GM19328 (cell line): Measurements from ENCODE around the gene TPRG1.

Experiments used
- ATAC-seq: cut with Tn5 transposase; IDR thresholded peaks from one replicate; pipeline ENCODE4 v1.9.1; 2021; ENCODE audit warnings: mild to moderate bottlenecking, moderate library complexity; ENCODE audit not compliant: unreplicated experiment

TPRG1 gene

GRCh38 chr3:189165092-189165612 lies 6.6 kb upstream of the TPRG1 start:
- no peak for ATAC-seq

GRCh38 chr3:189166321-189166720 lies 5.5 kb upstream of the TPRG1 start:
- no peak for ATAC-seq

GRCh38 chr3:189167027-189167766 lies 4.6 kb upstream of the TPRG1 start:
- ATAC-seq: no peak

- ATAC-seq: no peak
These were observed 3.1 kb upstream of the TPRG1 start for GRCh38 chr3:189168711-189169110.

GRCh38 chr3:189169728-189170127 lies 2.0 kb upstream of the TPRG1 start:
- ATAC-seq: no peak

- ATAC-seq: no peak
These were observed 1.2 kb upstream of the TPRG1 start for GRCh38 chr3:189170559-189170958.

- no peak for ATAC-seq
These were observed 1.1 kb downstream of the TPRG1 start for GRCh38 chr3:189172668-189173419.

- ATAC-seq: no peak
These were observed 12.8 kb downstream of the TPRG1 start for GRCh38 chr3:189184566-189184965.

- ATAC-seq: no peak
These were observed 14.3 kb downstream of the TPRG1 start for GRCh38 chr3:189186101-189186500.

- ATAC-seq: no peak
These were observed 16.7 kb downstream of the TPRG1 start for GRCh38 chr3:189188466-189188865.

GRCh38 chr3:189192725-189193124 lies 21.0 kb downstream of the TPRG1 start:
- no peak for ATAC-seq

- ATAC-seq: no peak
These were observed 23.5 kb downstream of the TPRG1 start for GRCh38 chr3:189195302-189195701.

- no peak for ATAC-seq
These were observed 30.3 kb downstream of the TPRG1 start for GRCh38 chr3:189202106-189202505.

GRCh38 chr3:189202583-189202982 lies 30.8 kb downstream of the TPRG1 start:
- ATAC-seq: no peak

- ATAC-seq: no peak
These were observed 32.5 kb downstream of the TPRG1 start for GRCh38 chr3:189204167-189204866.

- no peak for ATAC-seq
These were observed 33.2 kb downstream of the TPRG1 start for GRCh38 chr3:189204937-189205336.

- ATAC-seq: no peak
These were observed 38.5 kb downstream of the TPRG1 start for GRCh38 chr3:189210251-189210770.

- ATAC-seq: no peak
These were observed 40.9 kb downstream of the TPRG1 start for GRCh38 chr3:189212681-189213080.

- ATAC-seq: no peak
These were observed 42.9 kb downstream of the TPRG1 start for GRCh38 chr3:189214651-189215050.

- no peak for ATAC-seq
These were observed 51.3 kb downstream of the TPRG1 start for GRCh38 chr3:189222927-189223636.

- no peak for ATAC-seq
These were observed 53.7 kb downstream of the TPRG1 start for GRCh38 chr3:189225431-189225830.
